ENCODE results near the gene DNAH5. TPM values are rescaled to one million over a fixed set of nuclear protein-coding genes. Genes with fewer than 3 reads are reported as not detected.

Gene DNAH5
- polyA plus RNA-seq, 3 donors = not detected

GRCh38 chr5:13708906-13709305 is 235.6 kb downstream of the DNAH5 start:
- no peaks in the 10 kb centered on the region for H3K4me1 Mint-ChIP-seq
- Histone ChIP-seq H3K27me3 (ENCODE audit: control insufficient read depth in 2 of 2, insufficient read depth in 2 of 2, low read length in 2 of 2) (no peaks in the 10 kb centered on the region), H2AFZ (ENCODE audit: insufficient read depth, low read depth, low read length, poor library complexity, severe bottlenecking) (no peak overlapping the region)

GRCh38 chr5:13708432-13708831 is 236.1 kb downstream of the DNAH5 start:
- H3K4me1 Mint-ChIP-seq = no peaks in the 10 kb centered on the region

More at GRCh38 chr5:13708906-13709305, 235.6 kb downstream of the DNAH5 start:
- no peaks in the 10 kb centered on the region for H3K79me2 ChIP-seq (ENCODE audit: insufficient read depth, low read length)
- Mint-ChIP-seq H3K9me3 (peaks cover 2 to 25% (median 9%) of the 10 kb centered on the region in 7 donors), H3K27me3 (ENCODE audit: low read depth in 3 of 3) (peaks cover 0 to 3% (median 0%) of the 10 kb centered on the region in 3 donors), H3K36me3 (no peaks in the 10 kb centered on the region), H3K27ac (no peak overlapping the region), H3K4me3 (no peak overlapping the region)
- no peak overlapping the region for H3K27ac ChIP-seq (ENCODE audit: low read depth in 1 of 2, low read length in 2 of 2)
- H3K4me1 ChIP-seq (ENCODE audit: control insufficient read depth in 1 of 2, insufficient read depth in 2 of 2, low read length in 2 of 2) = no peaks in the 10 kb centered on the region
- no CpG with 5 or more reads among the region's 2 CpGs for WGBS (ENCODE audit: insufficient coverage)
- intact Hi-C loops (cut with micrococcal nuclease) = no loop called here
- no peak overlapping the region for H3K9ac ChIP-seq (ENCODE audit: insufficient read depth, low read length, poor library complexity, severe bottlenecking)
- TF ChIP-seq, protein P1, sequence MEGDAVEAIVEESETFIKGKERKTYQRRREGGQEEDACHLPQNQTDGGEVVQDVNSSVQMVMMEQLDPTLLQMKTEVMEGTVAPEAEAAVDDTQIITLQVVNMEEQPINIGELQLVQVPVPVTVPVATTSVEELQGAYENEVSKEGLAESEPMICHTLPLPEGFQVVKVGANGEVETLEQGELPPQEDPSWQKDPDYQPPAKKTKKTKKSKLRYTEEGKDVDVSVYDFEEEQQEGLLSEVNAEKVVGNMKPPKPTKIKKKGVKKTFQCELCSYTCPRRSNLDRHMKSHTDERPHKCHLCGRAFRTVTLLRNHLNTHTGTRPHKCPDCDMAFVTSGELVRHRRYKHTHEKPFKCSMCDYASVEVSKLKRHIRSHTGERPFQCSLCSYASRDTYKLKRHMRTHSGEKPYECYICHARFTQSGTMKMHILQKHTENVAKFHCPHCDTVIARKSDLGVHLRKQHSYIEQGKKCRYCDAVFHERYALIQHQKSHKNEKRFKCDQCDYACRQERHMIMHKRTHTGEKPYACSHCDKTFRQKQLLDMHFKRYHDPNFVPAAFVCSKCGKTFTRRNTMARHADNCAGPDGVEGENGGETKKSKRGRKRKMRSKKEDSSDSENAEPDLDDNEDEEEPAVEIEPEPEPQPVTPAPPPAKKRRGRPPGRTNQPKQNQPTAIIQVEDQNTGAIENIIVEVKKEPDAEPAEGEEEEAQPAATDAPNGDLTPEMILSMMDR (IDR thresholded peaks at IDR 0.05) = no peak
- no peak overlapping the region for H3K4me2 ChIP-seq (replicated peaks; ENCODE audit: extremely low read depth, low read length, poor library complexity, severe bottlenecking)
- no peak overlapping the region for H3K4me3 ChIP-seq (replicated peaks in 1 of 3; ENCODE audit: low read depth in 2 of 3, low read length in 3 of 3)
- peaks cover 6 to 22% of the 10 kb centered on the region in 2 donors for H3K9me3 ChIP-seq (replicated peaks in 1 of 2; ENCODE audit: control insufficient read depth in 1 of 2, insufficient read depth in 1 of 2, low read length in 2 of 2)
- H3K36me3 ChIP-seq (replicated peaks in 1 of 2; ENCODE audit: control insufficient read depth in 1 of 2, insufficient read depth in 2 of 2, low read length in 2 of 2) = no peaks in the 10 kb centered on the region
- DNase-seq = no peak
- H4K20me1 ChIP-seq (ENCODE audit: insufficient read depth, low read length) = no peaks in the 10 kb centered on the region

More at GRCh38 chr5:13708432-13708831, 236.1 kb downstream of the DNAH5 start:
- H3K27ac ChIP-seq (ENCODE audit: low read depth in 1 of 2, low read length in 2 of 2) = no peak overlapping the region
- H3K9ac ChIP-seq (ENCODE audit: insufficient read depth, low read length, poor library complexity, severe bottlenecking) = no peak overlapping the region
- no peaks in the 10 kb centered on the region for H3K4me1 ChIP-seq (ENCODE audit: control insufficient read depth in 1 of 2, insufficient read depth in 2 of 2, low read length in 2 of 2)
- intact Hi-C loops (cut with micrococcal nuclease) = no loop called here
- no peak for DNase-seq
- no peak overlapping the region for H3K4me3 Mint-ChIP-seq
- H3K27ac Mint-ChIP-seq = no peak overlapping the region
- 70% methylated on average over 2 of the region's 2 CpGs for WGBS (ENCODE audit: insufficient coverage)
- H3K4me3 ChIP-seq (replicated peaks in 1 of 3; ENCODE audit: low read depth in 2 of 3, low read length in 3 of 3) = no peak overlapping the region
- H3K9me3 Mint-ChIP-seq = peaks cover 2 to 29% (median 11%) of the 10 kb centered on the region in 7 donors
- H3K79me2 ChIP-seq (ENCODE audit: insufficient read depth, low read length) = no peaks in the 10 kb centered on the region
- H3K36me3 ChIP-seq (replicated peaks in 1 of 2; ENCODE audit: control insufficient read depth in 1 of 2, insufficient read depth in 2 of 2, low read length in 2 of 2) = no peaks in the 10 kb centered on the region
- H4K20me1 ChIP-seq (ENCODE audit: insufficient read depth, low read length) = no peaks in the 10 kb centered on the region
- H3K4me2 ChIP-seq (replicated peaks; ENCODE audit: extremely low read depth, low read length, poor library complexity, severe bottlenecking) = no peak overlapping the region
- H3K27me3 ChIP-seq (ENCODE audit: control insufficient read depth in 2 of 2, insufficient read depth in 2 of 2, low read length in 2 of 2) = no peaks in the 10 kb centered on the region
- TF ChIP-seq, protein P1 (IDR thresholded peaks at IDR 0.05) = no peak
- H3K9me3 ChIP-seq (replicated peaks in 1 of 2; ENCODE audit: control insufficient read depth in 1 of 2, insufficient read depth in 1 of 2, low read length in 2 of 2) = peaks cover 6 to 22% of the 10 kb centered on the region in 2 donors
- H2AFZ ChIP-seq (ENCODE audit: insufficient read depth, low read depth, low read length, poor library complexity, severe bottlenecking) = no peak overlapping the region
- no peaks in the 10 kb centered on the region for H3K36me3 Mint-ChIP-seq
- peaks cover 0 to 3% (median 0%) of the 10 kb centered on the region in 3 donors for H3K27me3 Mint-ChIP-seq (ENCODE audit: low read depth in 3 of 3)
